HG02943 (cell line): ENCODE data around the gene GRM1.
A peak's percentile ranks its signal among the peaks of the same experiment; 100 is the strongest.

Source experiments
- ATAC-seq: cut with Tn5 transposase; IDR thresholded peaks from one replicate; pipeline ENCODE4 v1.9.1; 2021; ENCODE audit warnings: mild to moderate bottlenecking, low read depth, moderate library complexity; ENCODE audit not compliant: unreplicated experiment

Gene GRM1

GRCh38 chr6:146359131-146359530 lies 330.3 kb downstream of the GRM1 start:
- ATAC-seq, result no peak

- no peak for ATAC-seq
Observed at GRCh38 chr6:146361128-146361924, 332.5 kb downstream of the GRM1 start.

DNA sequence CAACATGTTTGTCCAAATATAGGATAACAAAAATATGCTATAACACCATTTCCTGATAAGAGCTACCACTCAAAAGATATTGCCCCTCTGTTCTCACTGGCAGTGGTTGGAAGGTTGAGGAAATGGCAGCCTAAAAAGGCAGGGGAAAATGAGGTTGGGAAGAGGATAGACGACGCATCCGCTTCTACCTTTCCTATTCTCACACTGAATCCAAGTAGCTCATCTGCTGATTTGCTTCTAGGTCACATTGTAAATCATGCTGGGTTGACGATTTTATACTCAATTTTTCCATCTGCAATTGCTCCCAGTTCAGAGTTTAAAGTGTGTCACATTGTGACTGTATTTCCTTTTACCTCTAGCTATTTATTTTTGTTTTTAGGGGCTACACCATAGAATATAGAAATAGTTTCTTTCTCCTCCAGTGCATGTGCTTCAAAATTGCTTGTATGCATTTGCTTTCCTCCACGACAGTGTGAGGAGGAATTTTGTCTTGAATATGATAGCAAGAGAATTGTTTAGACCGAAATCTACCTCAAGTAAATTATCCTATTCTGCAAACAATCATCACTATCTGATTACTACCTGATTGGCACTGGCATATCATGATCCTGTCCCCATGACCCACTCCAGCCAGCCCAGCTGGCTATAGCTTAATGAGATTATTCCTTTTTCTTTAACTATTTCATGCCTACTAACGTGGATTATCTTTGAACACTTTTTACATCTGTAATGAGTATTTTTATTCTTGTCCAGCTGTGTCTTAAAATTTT lies 335.2 kb downstream of the GRM1 start:
- no peak for ATAC-seq

DNA sequence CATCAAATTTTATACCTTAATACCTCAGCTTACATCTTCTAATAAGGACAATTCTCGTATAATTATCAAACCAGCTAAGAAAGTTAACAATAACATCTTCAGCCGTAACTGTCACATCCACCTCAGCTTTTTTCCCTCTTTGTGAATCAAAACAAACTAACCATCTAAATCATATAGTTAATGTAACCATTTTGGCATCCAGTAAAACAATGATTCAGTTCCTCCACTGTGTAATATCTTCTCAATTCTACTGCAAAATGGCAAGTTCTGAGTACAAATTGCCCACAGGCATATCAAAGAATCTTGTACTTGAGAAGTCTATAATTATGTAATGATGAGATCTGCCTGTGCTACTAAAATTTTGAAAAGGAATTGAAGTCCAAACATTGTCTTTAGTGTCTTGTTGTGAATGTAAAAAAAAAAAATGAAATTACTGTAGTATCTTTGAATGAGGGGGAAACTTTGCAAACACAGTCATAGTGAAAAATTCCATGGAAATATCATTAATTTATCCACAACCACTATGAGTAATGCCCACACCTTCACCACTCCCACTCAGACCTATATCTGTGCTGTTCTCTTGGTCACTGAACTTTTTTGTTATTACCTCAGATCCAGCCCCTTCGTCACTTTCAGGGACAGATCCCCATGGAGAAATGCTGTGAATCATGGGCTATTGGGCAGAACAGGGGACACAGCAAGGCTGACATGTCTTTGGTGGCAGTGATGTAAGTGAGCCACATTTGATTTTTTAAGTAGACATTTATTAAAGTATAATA lies 336.1 kb downstream of the GRM1 start:
- ATAC-seq, result no peak

- no peak for ATAC-seq
Observed at GRCh38 chr6:146367061-146367460, 338.2 kb downstream of the GRM1 start.

DNA sequence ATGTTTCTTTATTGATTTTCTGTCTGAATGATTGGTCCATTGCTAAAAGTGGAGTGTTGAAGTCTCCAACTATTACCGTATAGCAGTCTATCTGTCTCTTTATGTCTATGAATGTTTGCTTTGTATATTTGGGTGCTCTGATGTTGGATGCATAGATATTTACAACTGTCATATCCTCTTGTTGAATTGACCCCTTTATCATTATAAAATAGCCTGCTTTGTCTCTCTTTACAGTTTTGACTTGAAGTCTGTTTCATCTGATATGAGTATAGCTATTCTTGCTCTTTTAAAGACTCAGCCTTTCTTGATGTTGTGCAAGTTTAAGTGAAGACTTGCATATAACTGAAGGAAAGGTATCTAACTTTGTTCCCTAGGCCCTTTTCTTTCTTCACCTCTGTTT lies 341.0 kb downstream of the GRM1 start:
- no peak for ATAC-seq

GRCh38 chr6:146381486-146381885 lies 352.6 kb downstream of the GRM1 start:
- ATAC-seq, result no peak

- no peak for ATAC-seq
Observed at GRCh38 chr6:146388736-146389364, 360.0 kb downstream of the GRM1 start.

DNA sequence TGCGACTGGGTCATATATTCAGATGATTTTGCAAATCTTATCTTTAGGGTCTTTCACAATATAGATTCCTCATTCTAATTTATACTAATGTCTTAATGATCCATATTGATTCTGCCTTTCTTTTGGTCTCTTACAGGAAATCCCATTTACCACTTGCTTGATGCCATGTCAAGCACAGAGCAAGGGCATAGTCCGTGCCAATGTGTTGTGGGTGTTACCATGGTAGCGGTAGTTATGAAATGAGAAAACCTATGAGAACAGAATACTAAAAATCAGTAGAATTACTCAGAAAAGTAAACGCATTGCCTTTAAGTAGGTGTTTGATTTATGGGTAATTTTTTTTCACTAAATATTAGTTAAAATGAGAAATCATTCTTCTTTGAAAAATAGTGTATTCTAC lies 360.9 kb downstream of the GRM1 start:
- no peak for ATAC-seq

DNA sequence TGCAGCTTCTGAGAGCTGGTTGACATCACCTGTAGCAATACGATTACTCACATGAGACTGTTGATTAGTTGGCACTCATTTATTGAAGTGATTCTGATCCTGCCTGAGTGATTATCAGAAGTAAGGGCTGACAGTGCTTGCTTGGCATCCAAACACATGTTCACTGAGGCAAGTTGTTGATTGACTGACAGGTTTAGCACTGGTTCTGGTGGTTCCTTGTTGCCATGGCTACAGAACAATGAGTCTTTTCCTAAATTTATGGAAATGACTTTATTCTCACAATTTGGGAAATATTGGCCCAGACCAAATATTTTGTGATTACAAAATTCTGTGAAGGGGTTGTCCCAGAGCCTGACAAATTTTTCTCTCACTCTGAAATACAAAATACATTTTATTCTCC lies 368.8 kb downstream of the GRM1 start:
- ATAC-seq, result no peak

GRCh38 chr6:146402476-146402875 lies 373.6 kb downstream of the GRM1 start:
- no peak for ATAC-seq

DNA sequence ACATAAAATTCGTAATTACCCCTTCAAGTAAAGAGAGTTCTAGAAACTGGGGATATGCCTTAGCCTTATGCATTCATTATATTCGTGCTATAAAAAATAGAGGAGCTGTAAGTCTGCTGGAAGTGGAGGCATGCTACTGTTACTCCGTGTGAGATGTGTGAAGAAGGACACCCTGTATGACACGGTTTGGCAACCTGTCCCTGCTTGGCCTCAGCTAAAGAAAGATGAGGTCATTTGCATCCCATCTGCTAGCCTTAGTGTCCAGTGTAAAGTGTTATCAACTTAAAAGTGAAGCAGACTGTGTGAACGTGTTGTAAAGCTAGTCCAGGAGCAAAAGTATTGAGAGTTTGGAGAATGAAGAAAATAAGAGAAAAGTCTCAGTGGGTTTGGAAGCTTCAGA lies 379.7 kb downstream of the GRM1 start:
- no peak for ATAC-seq

GRCh38 chr6:146410851-146411595 lies 382.2 kb downstream of the GRM1 start:
- ATAC-seq, result no peak

DNA sequence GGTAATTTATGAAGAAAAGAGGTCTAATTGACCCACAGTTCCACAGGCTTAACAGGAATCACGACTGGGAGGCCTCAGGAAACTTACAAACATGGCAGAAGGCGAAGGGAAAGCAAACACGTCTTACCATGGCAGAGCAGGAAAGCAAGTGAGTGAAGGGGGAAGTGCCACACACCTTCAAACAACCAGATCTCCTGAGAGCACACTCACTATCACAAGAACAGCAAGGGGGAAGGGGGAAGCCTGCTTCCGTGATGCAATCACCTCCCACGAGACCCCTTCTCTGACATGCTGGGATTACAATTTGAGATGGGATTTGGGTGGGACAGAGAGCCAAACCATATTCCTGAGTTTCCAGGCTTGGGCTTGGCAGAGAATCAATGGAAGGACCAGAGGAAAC lies 390.7 kb downstream of the GRM1 start:
- no peak for ATAC-seq

GRCh38 chr6:146420255-146420654 lies 391.4 kb downstream of the GRM1 start:
- ATAC-seq, result no peak

- ATAC-seq, result peak; percentile 21
Observed at GRCh38 chr6:146422789-146423375, 394.0 kb downstream of the GRM1 start.

GRCh38 chr6:146423452-146423851 lies 394.6 kb downstream of the GRM1 start:
- peak; percentile 66 for ATAC-seq

- ATAC-seq, result no peak
Observed at GRCh38 chr6:146426516-146426915, 397.7 kb downstream of the GRM1 start.

GRCh38 chr6:146429831-146430230 lies 401.0 kb downstream of the GRM1 start:
- no peak for ATAC-seq
